GM12801 (cell line): Measurements from ENCODE around the gene LRMDA.

Experiments
- TF ChIP-seq, protein P1 (sequence below): IDR thresholded peaks from one replicate; pipeline ENCODE4 v1.5.1; 2011; ENCODE audit warnings: control low read depth; ENCODE audit not compliant: insufficient read length; ENCODE audit errors: extremely low read depth

Gene LRMDA

DNA sequence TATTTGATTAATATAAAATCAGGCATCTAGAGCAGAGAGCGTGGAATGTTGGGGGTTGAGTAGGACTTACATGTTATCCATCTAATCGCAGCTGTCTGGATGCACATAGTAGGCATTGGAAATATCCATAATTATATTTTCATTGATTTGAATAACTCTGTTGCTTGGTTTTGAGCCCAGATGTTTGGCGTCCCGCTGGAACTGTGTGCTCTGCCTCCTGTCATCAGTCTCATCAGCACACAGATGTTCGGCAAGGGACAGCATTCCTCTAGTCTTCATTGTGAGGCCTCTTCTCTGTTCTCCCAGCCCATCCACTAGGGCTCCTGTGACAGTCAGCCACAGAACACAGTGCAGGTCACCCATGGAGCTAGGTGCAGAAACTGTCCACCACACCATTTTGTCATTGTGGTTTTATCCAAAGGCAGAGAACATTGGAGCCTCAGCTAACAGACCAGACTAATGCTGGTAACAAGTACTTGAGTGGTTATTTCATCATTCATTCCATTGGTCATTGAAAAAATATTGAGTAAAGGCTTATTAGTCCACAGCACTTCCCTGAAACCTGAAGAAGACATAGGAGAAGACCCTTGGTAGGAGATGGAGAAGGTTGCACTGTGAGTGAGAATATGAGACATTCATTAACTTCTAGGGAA, 927.4 kb downstream of the LRMDA start:
- TF ChIP-seq, protein P1, sequence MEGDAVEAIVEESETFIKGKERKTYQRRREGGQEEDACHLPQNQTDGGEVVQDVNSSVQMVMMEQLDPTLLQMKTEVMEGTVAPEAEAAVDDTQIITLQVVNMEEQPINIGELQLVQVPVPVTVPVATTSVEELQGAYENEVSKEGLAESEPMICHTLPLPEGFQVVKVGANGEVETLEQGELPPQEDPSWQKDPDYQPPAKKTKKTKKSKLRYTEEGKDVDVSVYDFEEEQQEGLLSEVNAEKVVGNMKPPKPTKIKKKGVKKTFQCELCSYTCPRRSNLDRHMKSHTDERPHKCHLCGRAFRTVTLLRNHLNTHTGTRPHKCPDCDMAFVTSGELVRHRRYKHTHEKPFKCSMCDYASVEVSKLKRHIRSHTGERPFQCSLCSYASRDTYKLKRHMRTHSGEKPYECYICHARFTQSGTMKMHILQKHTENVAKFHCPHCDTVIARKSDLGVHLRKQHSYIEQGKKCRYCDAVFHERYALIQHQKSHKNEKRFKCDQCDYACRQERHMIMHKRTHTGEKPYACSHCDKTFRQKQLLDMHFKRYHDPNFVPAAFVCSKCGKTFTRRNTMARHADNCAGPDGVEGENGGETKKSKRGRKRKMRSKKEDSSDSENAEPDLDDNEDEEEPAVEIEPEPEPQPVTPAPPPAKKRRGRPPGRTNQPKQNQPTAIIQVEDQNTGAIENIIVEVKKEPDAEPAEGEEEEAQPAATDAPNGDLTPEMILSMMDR = no peak

DNA sequence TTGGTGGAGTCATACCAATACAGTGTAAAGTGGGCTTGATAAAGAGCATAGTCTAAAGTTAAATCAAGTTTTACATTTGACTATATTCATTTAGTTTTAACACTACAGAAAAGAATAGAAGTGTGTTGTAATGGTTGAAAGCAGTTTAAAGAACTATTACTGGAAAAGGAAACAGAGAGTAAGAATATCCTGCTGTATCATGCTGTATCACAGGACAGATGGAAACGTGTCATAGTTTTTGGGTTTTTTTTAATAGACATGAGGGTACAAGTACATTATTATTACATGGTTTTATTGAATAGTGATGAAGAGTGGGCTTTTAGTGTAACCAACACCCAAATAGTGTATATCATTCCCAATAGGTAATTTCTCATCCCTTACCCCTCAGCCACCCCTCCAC, 944.3 kb downstream of the LRMDA start:
- TF ChIP-seq, protein P1 = no peak

DNA sequence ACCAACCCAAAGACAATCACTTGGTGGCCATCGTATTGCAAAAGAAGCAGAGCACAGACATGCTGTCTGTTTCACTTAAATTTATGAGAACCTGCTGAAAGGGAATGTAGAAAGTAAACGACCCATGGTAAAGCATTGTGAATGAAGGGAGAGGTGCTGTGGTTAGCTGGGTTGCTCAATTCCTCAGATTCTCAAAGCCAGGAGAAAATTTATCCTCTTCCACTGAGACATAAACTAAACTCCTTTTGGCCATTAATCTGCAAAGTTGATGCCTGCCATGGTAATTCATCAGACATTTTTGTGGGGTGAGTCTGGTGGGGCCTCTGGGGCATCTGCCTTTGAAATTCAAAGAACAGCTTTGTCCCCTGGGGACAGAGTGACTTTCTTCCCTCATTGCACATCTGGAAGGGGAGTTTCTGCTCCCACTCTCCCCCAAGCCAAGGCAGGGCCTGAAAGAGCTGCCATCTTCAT, 951.0 kb downstream of the LRMDA start:
- TF ChIP-seq, protein P1 = no peak

DNA sequence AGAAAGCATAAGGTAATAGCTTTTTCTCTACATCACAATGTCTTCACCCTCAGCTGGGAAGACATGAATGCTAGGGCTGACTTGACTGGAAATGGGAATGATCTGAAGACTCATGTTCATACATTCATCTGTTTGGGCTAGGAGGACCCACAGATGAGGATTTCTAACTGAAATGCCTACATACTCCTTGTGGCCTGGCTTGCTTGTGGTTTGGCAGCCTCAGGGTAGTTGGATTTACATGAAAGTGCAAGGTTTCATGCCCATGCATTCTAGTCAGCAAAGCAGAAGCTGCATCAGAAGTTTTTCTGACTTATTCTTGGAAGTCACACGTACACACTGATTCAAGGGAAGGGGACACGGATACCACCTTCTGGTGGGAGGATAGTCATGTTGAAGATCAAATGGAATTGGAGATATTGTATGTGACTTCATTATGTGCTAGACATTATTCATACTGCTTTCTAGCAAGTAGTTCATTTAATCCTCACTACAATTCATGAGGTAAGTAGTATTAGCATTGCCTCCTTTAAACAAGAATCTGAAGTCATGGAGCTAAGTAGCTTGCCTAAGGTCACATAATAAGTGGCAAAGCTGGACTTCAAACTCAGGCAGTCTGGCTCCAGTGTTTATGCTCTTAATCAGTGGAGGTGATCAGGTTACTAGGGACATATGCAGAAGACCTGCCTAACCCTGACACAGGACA, 957.0 kb downstream of the LRMDA start:
- TF ChIP-seq, protein P1 = no peak

DNA sequence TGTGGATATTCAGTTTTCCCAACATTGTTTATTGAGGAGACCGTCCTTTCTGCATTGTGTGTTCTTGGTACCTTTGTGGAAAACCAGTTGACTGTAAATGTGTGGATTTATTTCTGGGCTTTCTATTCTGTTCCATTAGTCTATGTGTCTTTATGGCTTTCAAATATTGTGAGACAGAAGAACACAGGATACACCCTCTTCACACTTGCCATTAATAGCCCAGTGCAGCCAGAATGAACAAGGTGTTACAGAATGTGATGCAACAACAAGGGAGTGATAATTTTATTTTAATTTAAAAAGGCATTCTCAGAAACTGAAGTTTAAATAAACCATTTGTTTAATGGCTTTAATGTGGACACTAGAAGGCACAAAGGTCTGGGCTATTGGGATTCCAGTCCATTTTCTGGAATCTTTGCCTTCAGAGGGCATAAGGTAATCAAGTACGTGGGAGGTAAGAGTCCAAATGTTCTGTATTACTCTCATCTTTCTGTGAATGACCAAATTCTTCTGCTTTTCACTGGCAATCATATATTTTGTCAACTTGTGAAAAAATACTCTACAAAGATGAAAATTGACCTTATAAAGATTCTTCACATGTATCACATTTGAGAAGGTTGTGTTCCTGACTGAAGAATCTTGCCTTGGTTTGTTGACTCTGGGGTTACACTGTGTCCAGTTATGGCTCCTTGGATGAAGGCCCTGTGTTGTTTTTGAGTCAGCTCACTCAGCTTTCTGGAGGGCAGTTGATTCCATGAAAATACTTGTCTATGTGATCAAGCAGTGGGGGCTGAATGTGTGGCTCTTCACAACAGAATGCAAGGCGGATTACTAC, 962.7 kb downstream of the LRMDA start:
- TF ChIP-seq, protein P1 = no peak

DNA sequence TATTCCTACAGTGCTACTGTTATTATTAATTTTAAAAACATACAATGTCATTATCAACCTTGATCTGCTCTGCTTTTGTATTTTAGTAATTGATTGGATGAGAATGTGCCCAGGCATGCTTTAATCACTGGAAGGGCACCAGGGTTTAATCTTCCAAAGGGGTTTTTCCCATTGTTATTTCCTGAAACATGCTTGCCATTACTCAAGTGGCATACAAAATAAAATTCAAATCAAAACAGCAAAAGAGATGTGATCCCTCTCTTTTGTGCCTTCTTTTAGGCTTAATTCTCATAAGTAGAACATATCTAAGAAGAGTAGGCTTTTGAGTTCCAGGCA, 963.3 kb downstream of the LRMDA start:
- TF ChIP-seq, protein P1 = no peak

DNA sequence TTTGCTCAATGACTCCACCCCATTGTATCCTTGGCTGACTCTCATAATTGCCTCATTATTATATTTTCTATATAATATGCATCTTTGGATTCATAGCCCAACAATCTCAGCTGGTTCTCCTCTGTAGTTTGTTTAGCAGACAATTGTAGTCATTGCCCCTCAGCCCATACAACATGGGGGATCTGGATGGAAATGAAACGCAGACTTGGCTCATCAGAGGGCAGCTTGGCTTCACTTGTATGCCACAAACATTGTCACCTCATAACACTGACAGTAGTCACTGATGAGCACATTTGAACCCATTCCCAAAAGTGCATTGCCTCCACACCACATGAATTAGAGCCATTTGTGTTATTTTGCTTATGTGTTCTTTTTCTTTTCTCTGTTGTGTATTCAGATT, 963.8 kb downstream of the LRMDA start:
- TF ChIP-seq, protein P1 = no peak
